SK-N-SH (cell line): ENCODE measurements around the gene TAMALIN. TPM values are rescaled to one million over a fixed set of nuclear protein-coding genes. Genes with fewer than 3 reads are reported as not detected.

Source experiments
- CTCF ChIA-PET: fragments of 300-600, 350-600 bp; formaldehyde crosslinking; extraction: SDS; loops from one replicate; lab custom pipeline; 2021; lab: Yijun Ruan, JAX
- POLR2A ChIA-PET: fragments of 350-600 bp; sonication (Branson Sonifier 250); formaldehyde crosslinking; extraction: SDS; loops from one replicate; lab custom pipeline; 2020; ENCODE audit warnings: antibody characterized with exemption, inconsistent platforms; lab: Yijun Ruan, JAX
- DNase-seq: peaks from one replicate; pipeline ENCODE4 v3.0.0; 2012
- H2AFZ ChIP-seq: fragments of 200-600 bp; sonication (generic); 2 replicates; pipeline ENCODE4 v1.8.1; 2016; ENCODE audit warnings: antibody characterized with exemption, mild to moderate bottlenecking, low read depth
- H3F3A ChIP-seq: fragments of 200-600 bp; sonication (generic); replicated peaks from 2 replicates; pipeline ENCODE3; 2016; ENCODE audit warnings: antibody characterized with exemption, mild to moderate bottlenecking; ENCODE audit not compliant: insufficient read depth
- H3K27ac ChIP-seq, 2 experiments: fragments of 200-500 bp in 1 of 2; fragments of 200-600 bp in 1 of 2; sonication (Bioruptor generic) in 1 of 2; sonication (generic), shearing (Covaris generic) in 1 of 2; 2 replicates each; pipeline versions ENCODE4 v1.5.1 to v1.6.1; 2014 to 2016; ENCODE audit warnings: low read depth in 2 of 2, inconsistent platforms in 1 of 2, low read length in 1 of 2, mild to moderate bottlenecking in 1 of 2, mixed read lengths in 1 of 2
- H3K27me3 ChIP-seq: fragments of 200-600 bp; sonication (generic), shearing (Covaris generic); 2 replicates; pipeline ENCODE4 v1.6.1; 2016; ENCODE audit warnings: mixed run types; ENCODE audit not compliant: insufficient read depth
- H3K36me3 ChIP-seq, 2 experiments: fragments of 200-500 bp in 1 of 2; fragments of 200-600 bp in 1 of 2; sonication (Bioruptor generic) in 1 of 2; sonication (generic) in 1 of 2; replicated peaks in 1 of 2; 2 replicates each; pipeline versions ENCODE3 to v1.5.1; 2014 to 2016; ENCODE audit warnings: low read length in 1 of 2, mild to moderate bottlenecking in 1 of 2; ENCODE audit not compliant: insufficient read depth in 2 of 2, control insufficient read depth in 1 of 2
- H3K4me1 ChIP-seq, 2 experiments: fragments of 200-500 bp in 1 of 2; fragments of 200-600 bp in 1 of 2; sonication (Bioruptor generic) in 1 of 2; sonication (generic), shearing (Covaris generic) in 1 of 2; 2 replicates each; pipeline versions ENCODE4 v1.5.1 to v1.6.1; 2014 to 2016; ENCODE audit warnings: low read depth in 1 of 2, low read length in 1 of 2, mixed run types in 1 of 2; ENCODE audit not compliant: insufficient read depth in 2 of 2, control insufficient read depth in 1 of 2
- H3K4me2 ChIP-seq: fragments of 200-600 bp; sonication (generic), shearing (Covaris generic); 2 replicates; pipeline ENCODE4 v1.6.1; 2017; ENCODE audit warnings: mixed run types
- H3K4me3 ChIP-seq, 2 experiments: fragments of 200-500 bp in 1 of 2; fragments of 200-600 bp in 1 of 2; sonication (Bioruptor generic) in 1 of 2; sonication (generic), shearing (Covaris generic) in 1 of 2; 2 replicates each; pipeline versions ENCODE4 v1.5.1 to v1.8.1; 2014 to 2016; ENCODE audit warnings: low read depth in 2 of 2, inconsistent platforms in 1 of 2, low read length in 1 of 2, mild to moderate bottlenecking in 1 of 2, mixed read lengths in 1 of 2, moderate library complexity in 1 of 2
- H3K79me2 ChIP-seq: fragments of 200-600 bp; sonication (generic); 2 replicates; pipeline ENCODE4 v1.8.1; 2017; ENCODE audit warnings: mild to moderate bottlenecking; ENCODE audit not compliant: insufficient read depth
- H3K9ac ChIP-seq: fragments of 200-600 bp; sonication (generic); 2 replicates; pipeline ENCODE4 v1.6.1; 2017; ENCODE audit warnings: mixed run types
- H3K9me2 ChIP-seq: fragments of 200-600 bp; sonication (generic); 2 replicates; pipeline ENCODE4 v1.6.1; 2017; ENCODE audit warnings: mixed run types
- H3K9me3 ChIP-seq: fragments of 200-600 bp; sonication (generic); 2 replicates; pipeline ENCODE4 v1.6.1; 2017; ENCODE audit warnings: mixed run types, mild to moderate bottlenecking, moderate library complexity
- H4K20me1 ChIP-seq: fragments of 200-600 bp; sonication (generic); 2 replicates; pipeline ENCODE4 v1.6.1; 2017; ENCODE audit warnings: mild to moderate bottlenecking, mixed run types; ENCODE audit not compliant: insufficient read depth
- CHD2 ChIP-seq: fragments of 150-350 bp; IDR thresholded peaks from 2 replicates; pipeline ENCODE4 v1.6.1; 2018; ENCODE audit warnings: low read length; ENCODE audit not compliant: partially characterized antibody
- FOXM1 ChIP-seq: IDR thresholded peaks from 2 replicates; pipeline ENCODE4 v1.4.0; 2012; ENCODE audit warnings: low read depth, mild to moderate bottlenecking
- MAX ChIP-seq: IDR thresholded peaks from 2 replicates; pipeline ENCODE4 v1.4.0; 2012; ENCODE audit warnings: low read depth
- NRF1 ChIP-seq: IDR thresholded peaks from 2 replicates; pipeline ENCODE4 v1.6.1; 2012; ENCODE audit warnings: low read depth, mild to moderate bottlenecking, low read length
- SMC3 ChIP-seq: IDR thresholded peaks from 2 replicates; pipeline ENCODE4 v1.6.1; 2012; ENCODE audit warnings: low read depth, low read length, improper control_type of control experiment
- WGBS: methylation state at CpG from one replicate; pipeline ENCODE4 v1.1.6; 2017; ENCODE audit warnings: low lambda C conversion rate; 5-methylcytosine and 5-hydroxymethylcytosine counted together
- polyA plus RNA-seq, 3 experiments: library from polyadenylated mRNA; depleted of rRNA; stranded (reverse); fragments of >200 nt; gene quantifications; 2 replicates each; pipeline ENCODE4 v1.2.3, GENCODE V29; 2012
- TF ChIP-seq, protein P1 (sequence below): fragments of 150-350 bp; IDR thresholded peaks from 2 replicates; pipeline ENCODE4 v1.6.1; 2016; ENCODE audit warnings: mild to moderate bottlenecking, low read depth, low read length
- TF ChIP-seq, protein P2 (sequence below): fragments of 200-600 bp; sonication (generic); IDR thresholded peaks from 2 replicates; pipeline ENCODE4 v1.6.1; 2017; ENCODE audit warnings: antibody characterized with exemption, mild to moderate bottlenecking, moderate library complexity
- TF ChIP-seq, protein P3 (sequence below): fragments of 150-350 bp; IDR thresholded peaks from 2 replicates; pipeline ENCODE4 v1.6.1; 2017; ENCODE audit warnings: antibody characterized with exemption, low read length, low read depth, borderline replicate concordance

The TAMALIN gene
- polyA plus RNA-seq, 1 of the 3 experiments (the other 2 are of a cell fraction) = 2.4 TPM

DNA sequence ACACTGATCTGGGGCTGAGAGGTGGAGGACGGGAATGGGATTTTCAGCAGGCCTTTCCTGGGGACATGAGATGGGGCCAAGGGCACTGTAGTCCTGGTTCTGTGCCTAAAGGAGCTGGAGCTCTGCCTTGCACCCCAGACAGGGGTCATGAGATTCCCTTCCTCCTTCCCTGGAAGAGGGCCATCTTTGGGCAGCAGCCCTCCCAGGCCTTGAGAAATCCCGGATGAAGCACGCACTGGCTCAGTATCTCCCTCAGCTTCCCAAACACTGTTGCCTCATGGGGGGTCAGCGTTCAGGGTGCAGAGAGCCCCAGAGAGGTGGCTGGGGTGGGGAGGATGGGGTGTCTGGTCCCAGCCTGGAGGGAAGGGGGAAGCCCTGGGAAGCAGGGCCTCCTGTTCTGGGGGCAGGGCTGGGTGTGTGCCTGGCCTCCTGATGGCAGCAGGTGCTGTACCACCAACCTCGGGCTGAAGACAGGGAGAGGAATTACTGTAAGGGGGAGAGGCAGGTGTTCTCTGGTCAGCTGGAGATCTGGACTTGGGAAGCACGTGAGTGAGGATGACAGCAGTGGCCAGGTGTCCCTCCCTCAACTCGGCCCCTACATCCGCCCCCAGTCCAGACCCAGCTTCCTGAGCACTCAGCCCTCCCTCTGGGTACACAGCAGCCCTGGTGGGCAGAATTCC, 36.1 kb downstream of the TAMALIN start (continued):
- TF ChIP-seq MAX = no peak

- H3F3A ChIP-seq = no peaks in the 10 kb centered on the region
- peaks cover 5% of the 10 kb centered on the region; the same call in 1 of the 2 replicates for H4K20me1 ChIP-seq
- peaks cover 1 to 16% of the 10 kb centered on the region in 2 experiments; a peak in 3 of 4 replicates for H3K4me1 ChIP-seq
- TF ChIP-seq, protein P1, sequence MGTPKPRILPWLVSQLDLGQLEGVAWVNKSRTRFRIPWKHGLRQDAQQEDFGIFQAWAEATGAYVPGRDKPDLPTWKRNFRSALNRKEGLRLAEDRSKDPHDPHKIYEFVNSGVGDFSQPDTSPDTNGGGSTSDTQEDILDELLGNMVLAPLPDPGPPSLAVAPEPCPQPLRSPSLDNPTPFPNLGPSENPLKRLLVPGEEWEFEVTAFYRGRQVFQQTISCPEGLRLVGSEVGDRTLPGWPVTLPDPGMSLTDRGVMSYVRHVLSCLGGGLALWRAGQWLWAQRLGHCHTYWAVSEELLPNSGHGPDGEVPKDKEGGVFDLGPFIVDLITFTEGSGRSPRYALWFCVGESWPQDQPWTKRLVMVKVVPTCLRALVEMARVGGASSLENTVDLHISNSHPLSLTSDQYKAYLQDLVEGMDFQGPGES = no peak
- TF ChIP-seq, protein P2, sequence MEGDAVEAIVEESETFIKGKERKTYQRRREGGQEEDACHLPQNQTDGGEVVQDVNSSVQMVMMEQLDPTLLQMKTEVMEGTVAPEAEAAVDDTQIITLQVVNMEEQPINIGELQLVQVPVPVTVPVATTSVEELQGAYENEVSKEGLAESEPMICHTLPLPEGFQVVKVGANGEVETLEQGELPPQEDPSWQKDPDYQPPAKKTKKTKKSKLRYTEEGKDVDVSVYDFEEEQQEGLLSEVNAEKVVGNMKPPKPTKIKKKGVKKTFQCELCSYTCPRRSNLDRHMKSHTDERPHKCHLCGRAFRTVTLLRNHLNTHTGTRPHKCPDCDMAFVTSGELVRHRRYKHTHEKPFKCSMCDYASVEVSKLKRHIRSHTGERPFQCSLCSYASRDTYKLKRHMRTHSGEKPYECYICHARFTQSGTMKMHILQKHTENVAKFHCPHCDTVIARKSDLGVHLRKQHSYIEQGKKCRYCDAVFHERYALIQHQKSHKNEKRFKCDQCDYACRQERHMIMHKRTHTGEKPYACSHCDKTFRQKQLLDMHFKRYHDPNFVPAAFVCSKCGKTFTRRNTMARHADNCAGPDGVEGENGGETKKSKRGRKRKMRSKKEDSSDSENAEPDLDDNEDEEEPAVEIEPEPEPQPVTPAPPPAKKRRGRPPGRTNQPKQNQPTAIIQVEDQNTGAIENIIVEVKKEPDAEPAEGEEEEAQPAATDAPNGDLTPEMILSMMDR = no peak
- TF ChIP-seq NRF1 = no peak
- TF ChIP-seq, protein P3, sequence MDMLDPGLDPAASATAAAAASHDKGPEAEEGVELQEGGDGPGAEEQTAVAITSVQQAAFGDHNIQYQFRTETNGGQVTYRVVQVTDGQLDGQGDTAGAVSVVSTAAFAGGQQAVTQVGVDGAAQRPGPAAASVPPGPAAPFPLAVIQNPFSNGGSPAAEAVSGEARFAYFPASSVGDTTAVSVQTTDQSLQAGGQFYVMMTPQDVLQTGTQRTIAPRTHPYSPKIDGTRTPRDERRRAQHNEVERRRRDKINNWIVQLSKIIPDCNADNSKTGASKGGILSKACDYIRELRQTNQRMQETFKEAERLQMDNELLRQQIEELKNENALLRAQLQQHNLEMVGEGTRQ = no peak
- TF ChIP-seq FOXM1 = no peak
- TF ChIP-seq CHD2 = no peak
- TF ChIP-seq SMC3 = no peak
- H3K9me3 ChIP-seq = no peaks in the 10 kb centered on the region
- peaks cover 21% of the 10 kb centered on the region; the same call in 1 of the 2 replicates for H3K79me2 ChIP-seq
- no peak overlapping the region for H3K9ac ChIP-seq
- ChIA-PET CTCF (interaction anchor here (1.0 to 30.2 kb wide), 5 partner anchors 19 to 284 kb away, joined by 3 to 949 read pairs (median 4); partner anchors contain the start of genes ATG101 and SMIM41), POLR2A (no interaction called here)
- no peak overlapping the region for H3K27ac ChIP-seq
- DNase-seq = no peak
- H2AFZ ChIP-seq = no peak overlapping the region
- H3K4me3 ChIP-seq = no peak overlapping the region
- WGBS = 90% methylated on average over 14 of the region's 21 CpGs
- H3K4me2 ChIP-seq = no peak overlapping the region
- no peaks in the 10 kb centered on the region for H3K9me2 ChIP-seq
- H3K36me3 ChIP-seq = no peaks in the 10 kb centered on the region
- no peaks in the 10 kb centered on the region for H3K27me3 ChIP-seq
Observed at GRCh38 chr12:52043386-52044212, 36.9 kb downstream of the TAMALIN start.
